ENCODE measurements around the gene GNAI1. TPM values are rescaled to one million over a fixed set of nuclear protein-coding genes. Genes with fewer than 3 reads are reported as not detected.

The GNAI1 gene
- total RNA-seq, 2 experiments from 2014 or later = not detected

DNA sequence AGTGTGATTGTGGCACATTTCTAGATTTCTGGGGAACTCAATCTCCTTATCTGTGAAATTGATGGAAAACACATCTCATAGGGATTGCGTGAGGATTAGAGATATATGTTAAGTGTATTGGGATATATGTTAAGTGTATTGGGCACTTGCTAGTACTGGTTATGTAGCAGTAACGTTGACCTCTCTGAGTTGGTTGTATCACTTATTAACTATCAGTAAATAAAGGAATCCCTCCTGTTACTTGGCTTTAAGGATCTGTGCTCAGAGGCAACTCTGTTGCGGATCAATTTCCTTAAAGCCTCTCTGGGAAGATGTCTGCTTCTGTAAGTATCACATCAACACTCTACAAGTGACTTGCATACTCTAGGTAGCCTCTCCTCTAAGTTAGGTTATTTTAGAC is 25.2 kb downstream of the GNAI1 start:
- Histone ChIP-seq H3K9me2 (ENCODE audit: insufficient read depth, low read length) (no peaks in the 10 kb centered on the region; the same call in 1 of the 2 replicates), H3K4me2 (ENCODE audit: low read length) (no peak overlapping the region), H3K27ac (ENCODE audit: low read depth, low read length, poor library complexity, severe bottlenecking) (no peak overlapping the region), H3K9me3 (ENCODE audit: low read length) (no peaks in the 10 kb centered on the region), H3K36me3 (ENCODE audit: insufficient read depth, low read length) (no peaks in the 10 kb centered on the region), H3K4me3 (ENCODE audit: low read depth, low read length, poor library complexity, severe bottlenecking) (no peak overlapping the region), H2AFZ (ENCODE audit: low read length) (no peak overlapping the region), H4K20me1 (ENCODE audit: insufficient read depth, low read length) (no peaks in the 10 kb centered on the region), H3K4me1 (ENCODE audit: insufficient read depth, low read length, poor library complexity, severe bottlenecking) (no peaks in the 10 kb centered on the region), H3K79me2 (ENCODE audit: insufficient read depth, low read depth, low read length) (no peaks in the 10 kb centered on the region)
- CTCF ChIA-PET (ENCODE audit: unreplicated experiment) = no interaction called here
- intact Hi-C loops (cut with micrococcal nuclease; ENCODE audit: unreplicated experiment) = no loop called here
- no peak for DNase-seq (ENCODE audit: low spot score)
- POLR2A ChIA-PET = no interaction called here
- TF ChIP-seq, protein P1, sequence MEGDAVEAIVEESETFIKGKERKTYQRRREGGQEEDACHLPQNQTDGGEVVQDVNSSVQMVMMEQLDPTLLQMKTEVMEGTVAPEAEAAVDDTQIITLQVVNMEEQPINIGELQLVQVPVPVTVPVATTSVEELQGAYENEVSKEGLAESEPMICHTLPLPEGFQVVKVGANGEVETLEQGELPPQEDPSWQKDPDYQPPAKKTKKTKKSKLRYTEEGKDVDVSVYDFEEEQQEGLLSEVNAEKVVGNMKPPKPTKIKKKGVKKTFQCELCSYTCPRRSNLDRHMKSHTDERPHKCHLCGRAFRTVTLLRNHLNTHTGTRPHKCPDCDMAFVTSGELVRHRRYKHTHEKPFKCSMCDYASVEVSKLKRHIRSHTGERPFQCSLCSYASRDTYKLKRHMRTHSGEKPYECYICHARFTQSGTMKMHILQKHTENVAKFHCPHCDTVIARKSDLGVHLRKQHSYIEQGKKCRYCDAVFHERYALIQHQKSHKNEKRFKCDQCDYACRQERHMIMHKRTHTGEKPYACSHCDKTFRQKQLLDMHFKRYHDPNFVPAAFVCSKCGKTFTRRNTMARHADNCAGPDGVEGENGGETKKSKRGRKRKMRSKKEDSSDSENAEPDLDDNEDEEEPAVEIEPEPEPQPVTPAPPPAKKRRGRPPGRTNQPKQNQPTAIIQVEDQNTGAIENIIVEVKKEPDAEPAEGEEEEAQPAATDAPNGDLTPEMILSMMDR (conservative IDR thresholded peaks at IDR 0.05; ENCODE audit: low read length) = no peak
- TF ChIP-seq EZH2phosphoT487 (IDR thresholded peaks at IDR 0.05; ENCODE audit: borderline replicate concordance, low read depth, low read length) = no peak
- BruUV-seq (replicated peaks) = no TSS peak

DNA sequence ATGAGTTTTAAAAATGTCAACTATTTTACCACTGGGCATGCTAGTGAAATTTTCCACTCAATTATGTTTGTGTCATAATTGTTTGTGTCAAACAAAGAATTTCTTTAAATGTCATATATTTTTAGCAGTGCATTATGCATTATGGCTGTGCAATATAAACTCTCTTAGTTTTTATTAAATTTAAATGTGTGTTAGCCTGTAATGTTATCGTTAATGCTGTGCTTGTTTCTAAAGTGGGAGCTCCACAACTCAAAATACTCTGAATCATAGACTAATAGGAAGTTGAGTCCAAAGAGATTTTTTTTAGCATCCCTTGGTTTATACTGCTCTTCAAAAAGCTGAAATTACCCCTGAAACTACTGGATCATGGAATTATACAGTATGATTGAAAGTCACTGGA is 26.8 kb downstream of the GNAI1 start:
- no peaks in the 10 kb centered on the region for H3K79me2 ChIP-seq (ENCODE audit: insufficient read depth, low read depth, low read length)
- no peaks in the 10 kb centered on the region; the same call in 1 of the 2 replicates for H3K9me2 ChIP-seq (ENCODE audit: insufficient read depth, low read length)
- H3K4me2 ChIP-seq (ENCODE audit: low read length) = no peak overlapping the region
- intact Hi-C loops (cut with micrococcal nuclease; ENCODE audit: unreplicated experiment) = no loop called here
- H3K27ac ChIP-seq (ENCODE audit: low read depth, low read length, poor library complexity, severe bottlenecking) = no peak overlapping the region
- no peaks in the 10 kb centered on the region for H3K36me3 ChIP-seq (ENCODE audit: insufficient read depth, low read length)
- no peak overlapping the region for H2AFZ ChIP-seq (ENCODE audit: low read length)
- no peak for TF ChIP-seq EZH2phosphoT487 (IDR thresholded peaks at IDR 0.05; ENCODE audit: borderline replicate concordance, low read depth, low read length)
- TF ChIP-seq, protein P1 (conservative IDR thresholded peaks at IDR 0.05; ENCODE audit: low read length) = no peak
- H3K9me3 ChIP-seq (ENCODE audit: low read length) = no peaks in the 10 kb centered on the region
- DNase-seq (ENCODE audit: low spot score) = no peak
- BruUV-seq (replicated peaks) = no TSS peak
- no peaks in the 10 kb centered on the region for H3K4me1 ChIP-seq (ENCODE audit: insufficient read depth, low read length, poor library complexity, severe bottlenecking)
- ChIA-PET CTCF (ENCODE audit: unreplicated experiment) (no interaction called here), POLR2A (no interaction called here)
- no peaks in the 10 kb centered on the region for H4K20me1 ChIP-seq (ENCODE audit: insufficient read depth, low read length)
- H3K4me3 ChIP-seq (ENCODE audit: low read depth, low read length, poor library complexity, severe bottlenecking) = no peak overlapping the region

DNA sequence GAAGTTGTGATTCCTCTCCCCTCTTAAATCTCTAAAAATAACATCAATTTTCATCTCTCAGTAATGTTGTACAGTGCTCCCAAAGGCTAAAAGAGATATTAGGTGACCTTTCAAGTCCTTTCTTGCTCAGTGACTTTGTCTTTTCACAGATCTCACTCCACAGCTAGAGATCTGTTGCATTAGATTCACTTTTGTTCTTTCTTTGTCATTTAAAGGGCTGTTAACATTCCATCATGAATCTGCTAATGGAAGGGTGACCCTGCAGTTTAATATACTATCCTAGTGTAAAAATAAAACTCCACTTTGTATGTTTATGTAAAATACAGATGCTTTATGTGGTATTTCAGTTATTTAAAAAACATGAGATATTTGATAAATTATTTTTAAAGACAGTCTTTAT is 30.5 kb downstream of the GNAI1 start:
- no peak overlapping the region for H3K27ac ChIP-seq (ENCODE audit: low read depth, low read length, poor library complexity, severe bottlenecking)
- DNase-seq (ENCODE audit: low spot score) = no peak
- TF ChIP-seq, protein P1 (conservative IDR thresholded peaks at IDR 0.05; ENCODE audit: low read length) = no peak
- TF ChIP-seq EZH2phosphoT487 (IDR thresholded peaks at IDR 0.05; ENCODE audit: borderline replicate concordance, low read depth, low read length) = no peak

More for the DNA sequence above, 30.5 kb downstream of the GNAI1 start:
- POLR2A ChIA-PET = no interaction called here
- no TSS peak for BruUV-seq (replicated peaks)
- Histone ChIP-seq H3K79me2 (ENCODE audit: insufficient read depth, low read depth, low read length) (no peaks in the 10 kb centered on the region), H4K20me1 (ENCODE audit: insufficient read depth, low read length) (no peaks in the 10 kb centered on the region), H3K36me3 (ENCODE audit: insufficient read depth, low read length) (no peaks in the 10 kb centered on the region), H3K4me1 (ENCODE audit: insufficient read depth, low read length, poor library complexity, severe bottlenecking) (no peaks in the 10 kb centered on the region), H2AFZ (ENCODE audit: low read length) (no peak overlapping the region), H3K4me3 (ENCODE audit: low read depth, low read length, poor library complexity, severe bottlenecking) (no peak overlapping the region), H3K9me3 (ENCODE audit: low read length) (no peaks in the 10 kb centered on the region), H3K9me2 (ENCODE audit: insufficient read depth, low read length) (no peaks in the 10 kb centered on the region; the same call in 1 of the 2 replicates), H3K4me2 (ENCODE audit: low read length) (no peak overlapping the region)
- intact Hi-C loops (cut with micrococcal nuclease; ENCODE audit: unreplicated experiment) = no loop called here
- CTCF ChIA-PET (ENCODE audit: unreplicated experiment) = no interaction called here

All from OCI-LY7 (cell line).